HepG2 (cell line): Measurements from ENCODE around the gene TGM1. TPM values are rescaled to one million over a fixed set of nuclear protein-coding genes. Genes with fewer than 3 reads are reported as not detected.

ENCODE experiments used
- DNMT3B ChIP-seq: conservative IDR thresholded peaks from 2 replicates; pipeline ENCODE4 v1.6.1; 2016; ENCODE audit warnings: missing biosample characterization, control low read depth
- HNRNPK ChIP-seq: fragments of 200-400 bp; formaldehyde crosslinking; IDR thresholded peaks from 2 replicates; pipeline ENCODE4 v1.6.1; 2018; ENCODE audit warnings: low read length, low read depth, moderate library complexity, mild to moderate bottlenecking; ENCODE audit not compliant: poor library complexity, severe bottlenecking
- KLF16 ChIP-seq, 2 experiments: sonication (generic) in 1 of 2; formaldehyde crosslinking in 1 of 2; IDR thresholded peaks; 2 replicates each; pipeline versions ENCODE4 v1.6.1 to v1.8.0; 2016 to 2023; ENCODE audit warnings: missing genetic modification reagents in 2 of 2, missing compliant biosample characterization in 1 of 2
- PAF1 ChIP-seq: IDR thresholded peaks from 2 replicates; pipeline ENCODE4 v1.6.1; 2016; ENCODE audit warnings: missing genetic modification reagents, missing compliant biosample characterization
- SMAD1 ChIP-seq: sonication (generic); formaldehyde crosslinking; IDR thresholded peaks from 2 replicates; pipeline ENCODE4 v1.4.0; 2020; ENCODE audit warnings: missing genetic modification reagents, low read depth, mild to moderate bottlenecking, borderline replicate concordance
- SRSF9 ChIP-seq: fragments of 200-400 bp; formaldehyde crosslinking; IDR thresholded peaks from 2 replicates; pipeline ENCODE4 v1.6.1; 2018; ENCODE audit warnings: borderline replicate concordance, mild to moderate bottlenecking, low read depth, low read length; ENCODE audit not compliant: insufficient read depth, poor library complexity, severe bottlenecking
- YEATS4 ChIP-seq: sonication (generic); formaldehyde crosslinking; IDR thresholded peaks from 2 replicates; pipeline ENCODE4 v1.4.0; 2020; ENCODE audit warnings: missing genetic modification reagents, borderline replicate concordance
- ZNF24 ChIP-seq: fragments of 450-650 bp; IDR thresholded peaks from 2 replicates; pipeline ENCODE4 v1.6.1; 2017; ENCODE audit warnings: antibody characterized with exemption, mild to moderate bottlenecking
- ZNF256 ChIP-seq: sonication (generic); formaldehyde crosslinking; conservative IDR thresholded peaks from 2 replicates; pipeline ENCODE4 v1.4.0; 2020; ENCODE audit warnings: missing genetic modification reagents
- ZNF546 ChIP-seq: sonication (generic); formaldehyde crosslinking; conservative IDR thresholded peaks from 2 replicates; pipeline ENCODE4 v1.8.1; 2023; ENCODE audit warnings: mild to moderate bottlenecking, missing genetic modification reagents
- ZNF605 ChIP-seq: sonication (generic); formaldehyde crosslinking; IDR thresholded peaks from 2 replicates; pipeline ENCODE4 v1.8.0; 2022; ENCODE audit warnings: mild to moderate bottlenecking, missing genetic modification reagents
- ZNF619 ChIP-seq: sonication (generic); formaldehyde crosslinking; IDR thresholded peaks from 2 replicates; pipeline ENCODE4 v1.4.0; 2020; ENCODE audit warnings: mild to moderate bottlenecking, missing genetic modification reagents
- ZNF790 ChIP-seq: sonication (generic); formaldehyde crosslinking; IDR thresholded peaks from 2 replicates; pipeline ENCODE4 v1.8.0; 2022; ENCODE audit warnings: missing genetic modification reagents, mild to moderate bottlenecking, borderline replicate concordance
- ZNF841 ChIP-seq: sonication (generic); formaldehyde crosslinking; IDR thresholded peaks from 2 replicates; pipeline ENCODE4 v1.8.1; 2023; ENCODE audit warnings: missing genetic modification reagents, borderline replicate concordance
- ZNF850 ChIP-seq: sonication (generic); formaldehyde crosslinking; conservative IDR thresholded peaks from 2 replicates; pipeline ENCODE4 v1.9.0; 2021; ENCODE audit warnings: mild to moderate bottlenecking, missing genetic modification reagents
- ZZZ3 ChIP-seq: sonication (generic); formaldehyde crosslinking; IDR thresholded peaks from 2 replicates; pipeline ENCODE4 v1.4.0; 2020; ENCODE audit warnings: missing genetic modification reagents, mild to moderate bottlenecking, borderline replicate concordance
- polyA plus RNA-seq, 8 experiments: library from polyadenylated mRNA; depleted of rRNA in 3 of 8; stranded (reverse) in 7 of 8; unstranded in 1 of 8; fragments of >200 nt; fragmentation: Illumina TruSeq in 4 of 8; extraction: Trizol in 4 of 8; gene quantifications; 2 replicates each; pipeline versions ENCODE4 v1.2.1 to v1.2.3, GENCODE V29; 2011 to 2016; ENCODE audit warnings: low read depth in 4 of 8, missing spikeins in 1 of 8, mixed read lengths in 1 of 8; ENCODE audit not compliant: insufficient read depth in 1 of 8
- total RNA-seq, 5 experiments: library from RNA; depleted of rRNA; stranded (reverse); fragments of >200 nt; fragmentation: Illumina TruSeq; extraction: Trizol; gene quantifications; 2 replicates each; pipeline ENCODE4 v1.2.3, GENCODE V29; 2016; ENCODE audit warnings: low read depth in 1 of 5
- TF ChIP-seq, protein P1 (sequence below), 2 experiments: fragments of 450-650 bp in 1 of 2; sonication (generic) in 1 of 2; formaldehyde crosslinking in 1 of 2; IDR thresholded peaks; 2 replicates each; pipeline versions ENCODE4 v1.6.1 to v1.8.0; 2016 to 2022; ENCODE audit warnings: antibody characterized with exemption in 1 of 2, mild to moderate bottlenecking in 1 of 2, missing genetic modification reagents in 1 of 2
- TF ChIP-seq, protein P2 (sequence below): sonication (generic); formaldehyde crosslinking; IDR thresholded peaks from 2 replicates; pipeline ENCODE4 v1.5.0; 2020; ENCODE audit warnings: missing genetic modification reagents, mild to moderate bottlenecking, borderline replicate concordance
- TF ChIP-seq, protein P3 (sequence below): IDR thresholded peaks from 2 replicates; pipeline ENCODE4 v1.6.1; 2016; ENCODE audit warnings: mild to moderate bottlenecking, missing biosample characterization, missing genetic modification reagents

Gene TGM1
- total and polyA plus RNA-seq, 2 of the 13 experiments (the other 11 are each of a cell fraction or from before 2014, with no cell fraction given) = 3.2 to 10.6 TPM

DNA sequence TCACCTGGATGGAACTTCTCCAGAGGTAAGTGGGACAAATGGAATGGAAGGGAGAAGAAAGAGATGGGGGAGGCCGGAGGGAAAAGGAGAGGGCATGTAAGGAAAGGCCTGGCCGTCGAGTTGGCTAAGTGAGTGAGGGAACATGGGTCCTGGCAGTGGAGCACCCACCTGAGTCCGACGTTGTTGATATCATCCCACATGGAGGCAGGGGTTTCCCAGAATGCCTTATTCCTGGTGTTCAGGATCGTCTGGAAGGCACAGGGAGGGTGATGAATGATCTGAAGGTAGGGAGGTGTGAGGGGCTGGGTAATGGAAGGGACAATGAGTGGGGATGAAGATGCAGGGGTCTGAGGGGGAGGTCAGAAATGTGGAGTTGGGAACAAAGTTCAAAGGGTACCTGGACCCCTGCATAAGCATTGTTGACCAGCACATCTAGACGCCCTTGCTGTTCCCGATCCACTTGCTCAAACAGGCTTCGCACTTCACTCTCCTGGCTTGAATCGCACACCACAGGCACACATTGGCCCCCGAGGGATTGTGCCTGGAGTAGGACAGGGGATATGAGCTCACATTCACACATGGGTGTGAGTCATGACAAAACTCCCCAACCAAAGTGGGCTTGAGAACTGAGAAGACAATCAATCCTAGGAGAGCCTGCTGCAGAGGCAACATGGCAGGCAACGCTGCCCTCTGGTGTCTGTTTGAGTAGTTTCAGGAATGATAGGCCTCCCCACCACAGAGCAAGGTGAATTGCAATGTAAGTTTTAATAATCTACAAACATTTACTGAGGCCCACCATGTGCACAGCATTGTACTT is 33.6 kb upstream of the TGM1 start (continued):
- TF ChIP-seq, protein P1, sequence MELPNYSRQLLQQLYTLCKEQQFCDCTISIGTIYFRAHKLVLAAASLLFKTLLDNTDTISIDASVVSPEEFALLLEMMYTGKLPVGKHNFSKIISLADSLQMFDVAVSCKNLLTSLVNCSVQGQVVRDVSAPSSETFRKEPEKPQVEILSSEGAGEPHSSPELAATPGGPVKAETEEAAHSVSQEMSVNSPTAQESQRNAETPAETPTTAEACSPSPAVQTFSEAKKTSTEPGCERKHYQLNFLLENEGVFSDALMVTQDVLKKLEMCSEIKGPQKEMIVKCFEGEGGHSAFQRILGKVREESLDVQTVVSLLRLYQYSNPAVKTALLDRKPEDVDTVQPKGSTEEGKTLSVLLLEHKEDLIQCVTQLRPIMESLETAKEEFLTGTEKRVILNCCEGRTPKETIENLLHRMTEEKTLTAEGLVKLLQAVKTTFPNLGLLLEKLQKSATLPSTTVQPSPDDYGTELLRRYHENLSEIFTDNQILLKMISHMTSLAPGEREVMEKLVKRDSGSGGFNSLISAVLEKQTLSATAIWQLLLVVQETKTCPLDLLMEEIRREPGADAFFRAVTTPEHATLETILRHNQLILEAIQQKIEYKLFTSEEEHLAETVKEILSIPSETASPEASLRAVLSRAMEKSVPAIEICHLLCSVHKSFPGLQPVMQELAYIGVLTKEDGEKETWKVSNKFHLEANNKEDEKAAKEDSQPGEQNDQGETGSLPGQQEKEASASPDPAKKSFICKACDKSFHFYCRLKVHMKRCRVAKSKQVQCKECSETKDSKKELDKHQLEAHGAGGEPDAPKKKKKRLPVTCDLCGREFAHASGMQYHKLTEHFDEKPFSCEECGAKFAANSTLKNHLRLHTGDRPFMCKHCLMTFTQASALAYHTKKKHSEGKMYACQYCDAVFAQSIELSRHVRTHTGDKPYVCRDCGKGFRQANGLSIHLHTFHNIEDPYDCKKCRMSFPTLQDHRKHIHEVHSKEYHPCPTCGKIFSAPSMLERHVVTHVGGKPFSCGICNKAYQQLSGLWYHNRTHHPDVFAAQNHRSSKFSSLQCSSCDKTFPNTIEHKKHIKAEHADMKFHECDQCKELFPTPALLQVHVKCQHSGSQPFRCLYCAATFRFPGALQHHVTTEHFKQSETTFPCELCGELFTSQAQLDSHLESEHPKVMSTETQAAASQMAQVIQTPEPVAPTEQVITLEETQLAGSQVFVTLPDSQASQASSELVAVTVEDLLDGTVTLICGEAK (IDR thresholded peaks at IDR 0.05) = no peak
- TF ChIP-seq, protein P1 (CRISPR knock-in tag; IDR thresholded peaks at IDR 0.05) = no peak
- TF ChIP-seq PAF1 = no peak; the same call in 1 of the 2 replicates
- peak; percentile 50 for TF ChIP-seq HNRNPK
- no peak for TF ChIP-seq ZNF790 (CRISPR knock-in tag)
- no peak for TF ChIP-seq SMAD1 (CRISPR knock-in tag)
- no peak for TF ChIP-seq ZNF841 (CRISPR knock-in tag)
- TF ChIP-seq ZNF256 (CRISPR knock-in tag) = no peak
- TF ChIP-seq ZNF850 = no peak
- no peak for TF ChIP-seq YEATS4 (CRISPR knock-in tag)
- TF ChIP-seq, protein P2, sequence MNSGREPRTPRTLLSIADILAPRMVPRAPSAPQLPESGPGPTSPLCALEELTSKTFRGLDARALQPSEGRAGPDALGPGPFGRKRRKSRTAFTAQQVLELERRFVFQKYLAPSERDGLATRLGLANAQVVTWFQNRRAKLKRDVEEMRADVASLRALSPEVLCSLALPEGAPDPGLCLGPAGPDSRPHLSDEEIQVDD (CRISPR knock-in tag) = no peak
- no peak for TF ChIP-seq DNMT3B
- TF ChIP-seq, protein P3, sequence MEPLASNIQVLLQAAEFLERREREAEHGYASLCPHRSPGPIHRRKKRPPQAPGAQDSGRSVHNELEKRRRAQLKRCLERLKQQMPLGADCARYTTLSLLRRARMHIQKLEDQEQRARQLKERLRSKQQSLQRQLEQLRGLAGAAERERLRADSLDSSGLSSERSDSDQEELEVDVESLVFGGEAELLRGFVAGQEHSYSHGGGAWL = 0 out of 2 replicates have a peak, but pooled peaks have one; percentile 55
- 0 out of 2 replicates have a peak, but pooled peaks have one; percentile 23 for TF ChIP-seq ZNF619
- TF ChIP-seq ZNF24 = no peak
- TF ChIP-seq ZZZ3 = 0 out of 2 replicates have a peak, but pooled peaks have one; percentile 14
- TF ChIP-seq KLF16 (CRISPR knock-in tag; IDR thresholded peaks at IDR 0.05) = no peak
- no peak for TF ChIP-seq SRSF9
- TF ChIP-seq ZNF546 (CRISPR knock-in tag) = no peak
- TF ChIP-seq ZNF605 = no peak
